Small intestine (tissue), 7 donors: ENCODE results near the gene ACOT12. TPM values are rescaled to one million over a fixed set of nuclear protein-coding genes. Genes with fewer than 3 reads are reported as not detected.
A peak's percentile ranks its signal among the peaks of the same experiment; 100 is the strongest.

Source experiments
- DNase-seq, 2 donors: peaks; one replicate each; pipeline versions ENCODE4 v3.0.0 to v3.0.0-alpha.2; 2013
- FAIRE-seq: peaks from 2 replicates; lab custom pipeline; 2012; peaks lifted over from hg19 to GRCh38; lab: Jason Lieb, UNC
- H3K27ac ChIP-seq, 3 donors: one replicate each; pipeline ENCODE4 v1.5.1; 2013; ENCODE audit warnings: low read length in 2 of 3, mild to moderate bottlenecking in 2 of 3, control low read depth in 1 of 3, inconsistent platforms in 1 of 3, low read depth in 1 of 3, moderate library complexity in 1 of 3
- H3K27me3 ChIP-seq, 3 donors: one replicate each; pipeline ENCODE4 v1.6.1; 2013; ENCODE audit warnings: low read length in 3 of 3, inconsistent platforms in 1 of 3; ENCODE audit not compliant: control insufficient read depth in 3 of 3, insufficient read depth in 3 of 3
- H3K36me3 ChIP-seq, 3 donors: one replicate each; pipeline ENCODE4 v1.6.1; 2013; ENCODE audit warnings: low read length in 3 of 3, inconsistent platforms in 1 of 3, low read depth in 1 of 3, mild to moderate bottlenecking in 1 of 3, moderate library complexity in 1 of 3; ENCODE audit not compliant: control insufficient read depth in 3 of 3, insufficient read depth in 2 of 3
- H3K4me1 ChIP-seq, 3 donors: one replicate each; pipeline ENCODE4 v1.6.1; 2013; ENCODE audit warnings: low read length in 2 of 3, inconsistent platforms in 1 of 3, low read depth in 1 of 3, mild to moderate bottlenecking in 1 of 3, moderate library complexity in 1 of 3; ENCODE audit not compliant: control insufficient read depth in 3 of 3, insufficient read depth in 2 of 3
- H3K4me3 ChIP-seq, 3 donors: one replicate each; pipeline ENCODE4 v1.5.1; 2013; ENCODE audit warnings: low read length in 3 of 3, control low read depth in 1 of 3, inconsistent platforms in 1 of 3, low read depth in 1 of 3, mild to moderate bottlenecking in 1 of 3, moderate library complexity in 1 of 3
- H3K9me3 ChIP-seq, 2 donors: one replicate each; pipeline ENCODE4 v1.6.1; 2013; ENCODE audit warnings: low read depth in 1 of 2, low read length in 1 of 2; ENCODE audit not compliant: control insufficient read depth in 2 of 2, insufficient read depth in 1 of 2
- WGBS, 3 donors: extraction: QIAGEN DNeasy Blood & Tissue Kit; methylation state at CpG; one replicate each; pipeline ENCODE4 v1.1.7; 2013; 5-methylcytosine and 5-hydroxymethylcytosine counted together
- polyA plus RNA-seq, 4 donors: library from polyadenylated mRNA; stranded (reverse) in 3 of 4; unstranded in 1 of 4; fragments of 200-250 nt in 3 of 4; fragments of 120-200 nt in 1 of 4; gene quantifications; one replicate each; pipeline versions ENCODE4 v1.2.1 to v1.2.3, GENCODE V29; 2013
- donor health status: healthy with polysubstance abuse.
- donor health status: control.
- donor health status: control.
- donor health status: Bipolar disorder and iron deficiency.
- donor health status: healthy.

Gene ACOT12
- polyA plus RNA-seq, 4 donors, result 0.22 to 0.38 (median 0.31) TPM; not detected in 1

- 83 to 96% (median 90%) methylated on average over 2 of the region's 2 CpGs for WGBS, 3 donors
- Histone ChIP-seq H3K36me3 (no peaks in the 10 kb centered on the region), H3K27ac (no peak overlapping the region), H3K9me3 (no peaks in the 10 kb centered on the region), H3K4me3 (no peak overlapping the region), H3K27me3 (no peaks in the 10 kb centered on the region), H3K4me1 (peaks cover 0 to 23% (median 2%) of the 10 kb centered on the region in 3 donors)
- no peak for FAIRE-seq
- DNase-seq, result no peak
Measured at GRCh38 chr5:81361600-81361999, 32.3 kb downstream of the ACOT12 start.

- no peak overlapping the region for H3K27ac ChIP-seq
- no peak for FAIRE-seq
- no peak overlapping the region for H3K4me3 ChIP-seq
- WGBS, 3 donors, result 53 to 82% (median 63%) methylated on average over 4 of the region's 4 CpGs
- H3K27me3 ChIP-seq, result no peaks in the 10 kb centered on the region
- H3K9me3 ChIP-seq, result no peaks in the 10 kb centered on the region
- DNase-seq, result peak in 1 of 2 donors; percentile 17
- H3K4me1 ChIP-seq, result peaks cover 0 to 23% (median 2%) of the 10 kb centered on the region in 3 donors
- no peaks in the 10 kb centered on the region for H3K36me3 ChIP-seq
Measured at GRCh38 chr5:81360640-81361039, 33.3 kb downstream of the ACOT12 start.

GRCh38 chr5:81359881-81360280, 34.1 kb downstream of the ACOT12 start:
- Histone ChIP-seq H3K4me3 (no peak overlapping the region), H3K4me1 (peaks cover 0 to 25% (median 2%) of the 10 kb centered on the region in 3 donors), H3K27ac (no peak overlapping the region), H3K27me3 (no peaks in the 10 kb centered on the region), H3K36me3 (no peaks in the 10 kb centered on the region), H3K9me3 (no peaks in the 10 kb centered on the region)
- 77 to 84% (median 81%) methylated on average over 2 of the region's 2 CpGs for WGBS, 3 donors
- DNase-seq, result no peak
- no peak for FAIRE-seq

- 40 to 46% (median 40%) methylated on average over 5 of the region's 5 CpGs for WGBS, 3 donors
- no peak for FAIRE-seq
- no peaks in the 10 kb centered on the region for H3K36me3 ChIP-seq
- no peak overlapping the region for H3K4me3 ChIP-seq
- no peaks in the 10 kb centered on the region for H3K9me3 ChIP-seq
- no peaks in the 10 kb centered on the region for H3K27me3 ChIP-seq
- no peak overlapping the region for H3K27ac ChIP-seq
- no peak for DNase-seq
- H3K4me1 ChIP-seq, result peaks cover 0 to 33% (median 2%) of the 10 kb centered on the region in 3 donors
Measured at GRCh38 chr5:81359108-81359507, 34.8 kb downstream of the ACOT12 start.

GRCh38 chr5:81355291-81356251, 38.4 kb downstream of the ACOT12 start:
- Histone ChIP-seq H3K4me1 (peaks cover 0 to 17% (median 0%) of the 10 kb centered on the region in 3 donors), H3K4me3 (no peak overlapping the region), H3K27me3 (no peaks in the 10 kb centered on the region), H3K9me3 (no peaks in the 10 kb centered on the region), H3K27ac (no peak overlapping the region), H3K36me3 (no peaks in the 10 kb centered on the region)
- 80 to 89% (median 88%) methylated on average over 11 of the region's 11 CpGs for WGBS, 3 donors
- DNase-seq, result no peak
- FAIRE-seq, result no peak

GRCh38 chr5:81354093-81354492, 39.8 kb downstream of the ACOT12 start:
- WGBS, 3 donors, result 28 to 55% (median 47%) methylated on average over 2 of the region's 2 CpGs
- peak; percentile 13 to 35 for DNase-seq
- H3K36me3 ChIP-seq, result no peaks in the 10 kb centered on the region
- H3K27ac ChIP-seq, result peak overlapping the region in 1 of 3 donors; percentile 36
- H3K9me3 ChIP-seq, result no peaks in the 10 kb centered on the region
- H3K4me1 ChIP-seq, result peaks cover 0 to 12% (median 0%) of the 10 kb centered on the region in 3 donors
- no peaks in the 10 kb centered on the region for H3K27me3 ChIP-seq
- H3K4me3 ChIP-seq, result no peak overlapping the region
- no peak for FAIRE-seq

- DNase-seq (peak; percentile 74 to 88), FAIRE-seq (peak; percentile 59)
- peak overlapping the region in 1 of 3 donors; percentile 19 for H3K27ac ChIP-seq
Measured at GRCh38 chr5:81353189-81353588, 40.7 kb downstream of the ACOT12 start.

GRCh38 chr5:81350507-81350906, 43.4 kb downstream of the ACOT12 start:
- Histone ChIP-seq H3K4me1 (peaks cover 0 to 12% (median 0%) of the 10 kb centered on the region in 3 donors), H3K27me3 (no peaks in the 10 kb centered on the region), H3K27ac (no peak overlapping the region), H3K9me3 (no peaks in the 10 kb centered on the region), H3K36me3 (no peaks in the 10 kb centered on the region), H3K4me3 (no peak overlapping the region)
- DNase-seq (no peak), FAIRE-seq (no peak)

More at GRCh38 chr5:81353189-81353588, 40.7 kb downstream of the ACOT12 start:
- 11 to 49% (median 19%) methylated on average over 5 of the region's 5 CpGs for whole genome bisulfite sequencing, 3 donors
- H3K36me3 ChIP-seq, result no peaks in the 10 kb centered on the region
- H3K9me3 ChIP-seq, result no peaks in the 10 kb centered on the region
- no peaks in the 10 kb centered on the region for H3K27me3 ChIP-seq
- no peak overlapping the region for H3K4me3 ChIP-seq
- H3K4me1 ChIP-seq, result peaks cover 0 to 12% (median 0%) of the 10 kb centered on the region in 3 donors
